HL-60 (cell line): Measurements from ENCODE around the gene GPR146.

ENCODE experiments used
- DNase-seq, 2 experiments: peaks; one replicate each; pipeline ENCODE4 v3.0.0-alpha.2; 2010 to 2020; ENCODE audit warnings: low read depth in 1 of 2, low spot score in 1 of 2
- H3K27ac ChIP-seq: fragments of 250-450 bp; sonication (Bioruptor Pico); replicated peaks from 2 replicates; pipeline ENCODE4 v1.5.1; 2020; ENCODE audit warnings: mild to moderate bottlenecking, moderate library complexity
- H3K27me3 ChIP-seq: fragments of 250-450 bp; sonication (Bioruptor Pico); 2 replicates; pipeline ENCODE4 v1.5.1; 2021; ENCODE audit warnings: mild to moderate bottlenecking, moderate library complexity; ENCODE audit not compliant: insufficient read depth, poor library complexity, severe bottlenecking
- H3K4me3 ChIP-seq: replicated peaks from 2 replicates; pipeline ENCODE4 v1.5.1; 2011; ENCODE audit warnings: mild to moderate bottlenecking, control low read depth, low read length; ENCODE audit not compliant: insufficient read depth
- CTCF ChIP-seq: IDR thresholded peaks from one replicate; pipeline ENCODE4 v1.5.1; 2011; ENCODE audit warnings: low read length, control low read depth, inconsistent platforms; ENCODE audit not compliant: insufficient read depth
- GABPA ChIP-seq: IDR thresholded peaks from 2 replicates; pipeline ENCODE4 v1.6.1; 2012; ENCODE audit warnings: low read depth
- POLR2AphosphoS5 ChIP-seq: IDR thresholded peaks from 2 replicates; pipeline ENCODE4 v1.6.1; 2012; ENCODE audit warnings: low read depth
- REST ChIP-seq: IDR thresholded peaks from 2 replicates; pipeline ENCODE4 v1.6.1; 2012; ENCODE audit warnings: low read depth; ENCODE audit not compliant: insufficient replicate concordance
- SPI1 ChIP-seq: IDR thresholded peaks from 2 replicates; pipeline ENCODE4 v1.6.1; 2012; ENCODE audit warnings: low read depth, mild to moderate bottlenecking, borderline replicate concordance

The GPR146 gene

DNA sequence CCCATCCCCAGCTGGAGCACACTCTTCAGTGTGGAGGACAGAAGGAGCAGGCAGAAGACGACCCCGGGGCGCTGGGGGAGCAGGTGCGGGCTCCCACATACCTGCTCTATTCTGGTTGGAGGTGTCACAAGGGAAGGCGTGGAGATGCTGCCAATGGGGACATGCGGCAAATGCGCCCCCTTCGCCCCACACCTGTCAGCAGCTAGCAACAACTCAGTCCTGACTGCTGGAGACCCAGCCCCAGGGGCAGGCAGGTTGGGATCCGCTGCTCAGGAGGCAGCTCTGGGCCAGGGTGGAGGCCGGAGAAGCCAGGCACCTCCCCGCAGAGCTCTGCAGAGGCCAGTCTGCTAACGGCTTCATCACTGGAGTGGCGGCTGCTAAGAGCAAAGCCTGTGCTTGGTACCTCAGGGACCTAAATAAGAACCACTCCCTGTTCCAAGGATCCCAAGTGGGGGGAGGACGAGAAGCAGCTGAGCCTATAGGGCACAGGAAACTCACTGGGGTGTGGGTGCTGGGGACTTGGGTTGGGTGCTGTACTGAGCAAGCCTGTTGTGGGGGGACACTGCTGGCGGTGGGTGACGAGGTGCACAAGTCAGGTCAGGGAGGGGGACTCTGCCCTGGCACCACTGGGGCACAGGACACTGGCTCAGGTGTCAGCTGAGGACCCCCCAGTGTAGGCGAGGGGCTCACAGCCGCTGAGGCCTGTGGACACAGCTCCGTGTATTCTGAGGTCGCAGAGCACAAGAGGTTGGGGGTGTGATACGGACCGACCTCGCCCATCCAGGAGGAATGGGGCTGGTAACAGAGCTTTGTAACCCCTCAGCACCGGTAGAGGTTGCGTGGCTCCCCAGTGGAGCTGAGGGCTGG is 19.2 kb upstream of the GPR146 start:
- Histone ChIP-seq H3K4me3 (no peak overlapping the region), H3K27me3 (no peaks in the 10 kb centered on the region), H3K27ac (peak overlapping the region; percentile 54)
- no peak for DNase-seq
- no peak for TF ChIP-seq CTCF
- TF ChIP-seq POLR2AphosphoS5, result no peak
- TF ChIP-seq GABPA, result no peak
- no peak for TF ChIP-seq SPI1
- TF ChIP-seq REST, result no peak

DNA sequence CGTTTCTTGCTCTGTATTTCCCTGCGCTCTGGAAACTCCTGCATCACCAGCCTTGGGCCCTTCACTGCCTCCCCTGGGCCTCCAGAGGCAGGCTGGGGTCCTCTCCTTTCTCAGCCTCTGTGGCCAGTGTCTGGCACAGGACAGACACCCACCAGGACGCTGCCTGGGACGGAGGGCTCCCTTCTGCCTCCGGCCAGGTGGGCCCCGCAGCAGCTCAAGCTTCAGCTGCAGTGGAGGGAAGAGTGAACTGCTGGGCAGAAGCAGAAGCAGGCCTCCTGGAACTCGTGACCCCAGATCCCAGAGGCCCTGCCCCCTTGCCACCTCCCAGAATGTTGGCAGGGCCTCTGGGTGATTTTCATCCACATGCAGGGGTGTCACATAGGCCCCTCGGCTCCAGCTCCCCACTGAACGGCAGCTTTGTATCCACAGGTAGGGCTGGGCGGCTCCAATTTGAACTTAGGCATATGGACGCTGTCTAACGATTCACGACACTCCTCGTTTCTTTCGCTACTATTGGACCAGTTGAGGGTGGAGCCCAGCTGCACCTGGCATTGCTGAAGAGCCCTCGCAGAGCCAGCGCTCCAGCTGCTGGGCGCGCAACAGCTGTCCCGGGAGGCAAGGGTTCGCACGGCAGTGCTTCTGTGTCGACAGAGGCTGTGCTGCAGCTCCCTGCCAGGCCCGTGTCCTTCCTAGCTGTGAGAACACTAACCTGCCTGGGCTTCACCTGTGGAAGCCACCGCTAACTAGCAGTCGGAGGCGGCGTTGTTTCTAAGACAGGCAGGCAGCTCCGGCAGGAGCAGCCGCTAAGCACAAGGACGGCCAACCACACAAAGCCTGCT is 18.4 kb upstream of the GPR146 start:
- H3K27me3 ChIP-seq, result no peaks in the 10 kb centered on the region
- TF ChIP-seq REST (no peak), POLR2AphosphoS5 (peak; percentile 70; the same call in 1 of the 2 replicates)
- DNase-seq, result peak in 1 of 2 experiments; percentile 19
- no peak overlapping the region for H3K4me3 ChIP-seq
- H3K27ac ChIP-seq, result peak overlapping the region; percentile 54; the same call in 1 of the 2 replicates

DNA sequence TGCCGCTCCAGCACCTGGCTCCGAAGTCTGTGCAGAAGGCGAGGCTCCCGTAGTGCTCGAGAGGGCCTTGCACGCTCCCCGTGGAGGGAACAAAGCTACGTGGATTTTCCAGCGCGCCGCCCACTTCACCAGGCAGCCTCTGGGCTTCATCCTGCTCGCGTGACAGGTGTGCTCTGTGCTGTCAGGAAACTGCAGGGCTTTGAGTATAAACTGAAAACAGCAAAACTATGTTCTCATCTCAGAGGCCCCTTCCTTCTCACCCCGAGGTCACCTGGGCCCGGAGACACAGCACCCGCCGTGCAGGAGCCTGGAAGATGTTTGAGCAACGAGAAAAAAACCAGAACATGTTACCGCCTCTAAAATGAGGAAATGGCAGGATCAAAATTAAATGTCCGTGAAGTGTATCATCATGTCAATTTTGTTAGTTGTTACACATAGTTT is 17.6 kb upstream of the GPR146 start:
- Histone ChIP-seq H3K27me3 (no peaks in the 10 kb centered on the region), H3K27ac (no peak overlapping the region; the same call in 1 of the 2 replicates), H3K4me3 (peak overlapping the region; percentile 62)
- TF ChIP-seq SPI1, result peak; percentile 90
- TF ChIP-seq GABPA, result no peak; the same call in 1 of the 2 replicates
- TF ChIP-seq CTCF, result no peak
- DNase-seq, result peak in 1 of 2 experiments; percentile 51
